Measurements from ENCODE around the gene C2orf76. TPM values are rescaled to one million over a fixed set of nuclear protein-coding genes. Genes with fewer than 3 reads are reported as not detected.
"Not testable (repeated sequence)": the region's sequence is repeated elsewhere in the genome, so short reads cannot be mapped to it uniquely, and the experiment has no call there.

C2orf76 gene
- total RNA-seq, 1 experiment from 2014 or later: 9.7 TPM

- no peaks in the 10 kb centered on the region for H3K4me1 Mint-ChIP-seq (ENCODE audit: insufficient read depth, unreplicated experiment)
- no TSS peak for BruUV-seq (replicated peaks)
- H3K27me3 Mint-ChIP-seq (ENCODE audit: insufficient read depth, unreplicated experiment): no peaks in the 10 kb centered on the region
- no peaks in the 10 kb centered on the region for H3K9me3 Mint-ChIP-seq (ENCODE audit: unreplicated experiment)
- ChIA-PET POLR2A (interaction anchor here (1.2 to 1.5 kb wide), 2 partner anchors 10 to 67 kb away, joined by 3 to 7 read pairs; no protein-coding TSS in a partner anchor), CTCF (interaction anchor here (0.6 to 4.7 kb wide), 16 partner anchors 10 to 250 kb away, joined by 3 to 124 read pairs (median 3); no protein-coding TSS in a partner anchor)
- intact Hi-C loops (cut with micrococcal nuclease): no loop called here
- no peak for DNase-seq (ENCODE audit: unreplicated experiment)
- no peak overlapping the region for H3K27ac Mint-ChIP-seq (ENCODE audit: low read depth, unreplicated experiment)
- no peak overlapping the region for H3K4me3 Mint-ChIP-seq (ENCODE audit: unreplicated experiment)
- TF ChIP-seq CTCF (IDR thresholded peaks at IDR 0.05; ENCODE audit: unreplicated experiment): no peak
- no peaks in the 10 kb centered on the region for H3K36me3 Mint-ChIP-seq (ENCODE audit: insufficient read depth, unreplicated experiment)
Observed at GRCh38 chr2:119409506-119409905, 42.9 kb upstream of the C2orf76 start.

GRCh38 chr2:119408221-119408619 lies 41.6 kb upstream of the C2orf76 start:
- intact Hi-C loops (cut with micrococcal nuclease): no loop called here
- no peaks in the 10 kb centered on the region for H3K9me3 Mint-ChIP-seq (ENCODE audit: unreplicated experiment)
- DNase-seq (ENCODE audit: unreplicated experiment): no peak
- TF ChIP-seq CTCF (IDR thresholded peaks at IDR 0.05; ENCODE audit: unreplicated experiment): no peak
- no peak overlapping the region for H3K4me3 Mint-ChIP-seq (ENCODE audit: unreplicated experiment)
- no peak overlapping the region for H3K27ac Mint-ChIP-seq (ENCODE audit: low read depth, unreplicated experiment)
- H3K4me1 Mint-ChIP-seq (ENCODE audit: insufficient read depth, unreplicated experiment): peaks cover under 1% of the 10 kb centered on the region
- H3K36me3 Mint-ChIP-seq (ENCODE audit: insufficient read depth, unreplicated experiment): no peaks in the 10 kb centered on the region
- no TSS peak for BruUV-seq (replicated peaks)
- ChIA-PET POLR2A (no interaction called here), CTCF (interaction anchor here (0.6 to 4.7 kb wide), 24 partner anchors 9 to 1648 kb away, joined by 3 to 124 read pairs (median 4); no protein-coding TSS in a partner anchor)
- H3K27me3 Mint-ChIP-seq (ENCODE audit: insufficient read depth, unreplicated experiment): no peaks in the 10 kb centered on the region

DNA sequence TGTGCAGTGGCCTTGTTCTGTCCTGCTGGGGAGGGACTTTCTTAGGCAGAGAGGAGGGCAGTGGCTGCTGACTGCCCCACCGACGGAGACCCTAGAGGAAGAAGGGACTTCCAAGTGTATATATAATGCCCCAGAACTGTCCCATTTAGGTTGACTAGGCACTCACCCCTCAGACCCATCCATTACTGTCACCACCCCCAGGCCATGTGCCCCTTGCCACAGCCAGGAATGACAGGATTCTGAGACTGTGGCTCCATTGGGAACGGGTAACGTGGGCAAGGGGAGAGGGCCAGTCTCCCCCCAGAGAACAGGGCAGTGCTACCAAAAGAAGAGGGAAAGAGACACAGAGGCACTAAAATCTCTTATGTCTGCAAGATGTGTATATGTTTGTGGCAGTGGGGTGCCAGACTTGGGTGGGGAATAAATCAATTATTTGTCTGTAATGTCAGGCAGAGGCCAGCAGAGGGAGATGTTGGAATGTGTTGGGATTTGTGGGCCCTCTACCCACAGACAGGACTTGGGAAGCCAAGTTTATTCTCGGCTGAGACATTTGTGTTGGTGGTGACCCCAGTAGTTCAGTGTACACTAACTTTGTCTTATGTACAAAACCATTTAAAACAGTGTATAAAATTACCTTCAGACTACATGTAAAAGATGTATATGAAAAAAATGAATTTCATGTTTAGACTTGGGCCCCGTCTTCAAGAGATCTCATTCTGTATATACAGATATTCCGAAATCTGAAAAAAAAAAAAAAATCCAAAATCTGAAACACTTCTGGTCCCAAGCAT lies 41.0 kb upstream of the C2orf76 start:
- H3K4me3 Mint-ChIP-seq (ENCODE audit: unreplicated experiment): no peak overlapping the region
- intact Hi-C loops (cut with micrococcal nuclease): loop anchor here (1.0 kb wide), 3 partner anchors 69 to 253 kb away; no protein-coding TSS in a partner anchor
- peak; percentile 66 for TF ChIP-seq CTCF (IDR thresholded peaks at IDR 0.05; ENCODE audit: unreplicated experiment)
- H3K27me3 Mint-ChIP-seq (ENCODE audit: insufficient read depth, unreplicated experiment): no peaks in the 10 kb centered on the region
- ChIA-PET CTCF (interaction anchor here (0.6 to 5.6 kb wide), 31 partner anchors 9 to 1649 kb away, joined by 3 to 124 read pairs (median 4); no protein-coding TSS in a partner anchor), POLR2A (no interaction called here)
- BruUV-seq (replicated peaks): no TSS peak
- H3K27ac Mint-ChIP-seq (ENCODE audit: low read depth, unreplicated experiment): no peak overlapping the region
- peaks cover 6% of the 10 kb centered on the region for H3K4me1 Mint-ChIP-seq (ENCODE audit: insufficient read depth, unreplicated experiment)
- DNase-seq (ENCODE audit: unreplicated experiment): peak; percentile 64
- no peaks in the 10 kb centered on the region for H3K9me3 Mint-ChIP-seq (ENCODE audit: unreplicated experiment)
- no peaks in the 10 kb centered on the region for H3K36me3 Mint-ChIP-seq (ENCODE audit: insufficient read depth, unreplicated experiment)

GRCh38 chr2:119405151-119405550 lies 38.5 kb upstream of the C2orf76 start:
- no peak for TF ChIP-seq CTCF (IDR thresholded peaks at IDR 0.05; ENCODE audit: unreplicated experiment)
- CTCF ChIA-PET: interaction anchor here (0.6 to 5.6 kb wide), 6 partner anchors 15 to 274 kb away, joined by 3 to 100 read pairs (median 4); partner anchors contain the start of gene TMEM177
- no peaks in the 10 kb centered on the region for H3K27me3 Mint-ChIP-seq (ENCODE audit: insufficient read depth, unreplicated experiment)
- no peaks in the 10 kb centered on the region for H3K9me3 Mint-ChIP-seq (ENCODE audit: unreplicated experiment)
- no peak overlapping the region for H3K4me3 Mint-ChIP-seq (ENCODE audit: unreplicated experiment)
- intact Hi-C loops (cut with micrococcal nuclease): no loop called here
- peaks cover 6% of the 10 kb centered on the region for H3K4me1 Mint-ChIP-seq (ENCODE audit: insufficient read depth, unreplicated experiment)
- DNase-seq (ENCODE audit: unreplicated experiment): no peak
- no peak overlapping the region for H3K27ac Mint-ChIP-seq (ENCODE audit: low read depth, unreplicated experiment)
- H3K36me3 Mint-ChIP-seq (ENCODE audit: insufficient read depth, unreplicated experiment): no peaks in the 10 kb centered on the region
- POLR2A ChIA-PET: interaction anchor here (1.4 kb wide), 1 partner anchor 71 kb away, joined by 6 read pairs; no protein-coding TSS in a partner anchor
- no TSS peak for BruUV-seq (replicated peaks)

DNA sequence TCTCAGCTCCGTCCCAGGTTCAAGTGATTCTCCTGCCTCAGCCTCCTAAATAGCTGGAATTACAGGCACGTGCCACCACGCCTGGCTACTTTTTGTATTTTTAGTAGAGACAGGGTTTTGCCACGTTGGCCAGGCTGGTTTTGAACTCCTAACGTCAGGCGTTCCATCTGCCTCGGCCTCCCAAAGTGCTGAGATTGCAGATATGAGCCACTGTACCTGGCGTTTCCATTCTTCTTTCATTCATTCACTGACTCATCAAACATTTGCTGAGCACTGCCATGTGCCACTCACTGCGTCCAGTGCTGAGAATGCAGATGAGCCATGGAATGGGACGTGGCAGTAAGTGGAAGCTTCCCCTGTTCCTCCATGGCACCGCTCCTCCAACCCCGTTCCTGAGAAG lies 37.0 kb upstream of the C2orf76 start:
- POLR2A ChIA-PET; H3K27me3 Mint-ChIP-seq (ENCODE audit: insufficient read depth, unreplicated experiment); BruUV-seq (replicated peaks); H3K4me3 Mint-ChIP-seq (ENCODE audit: unreplicated experiment); H3K9me3 Mint-ChIP-seq (ENCODE audit: unreplicated experiment); DNase-seq (ENCODE audit: unreplicated experiment); H3K36me3 Mint-ChIP-seq (ENCODE audit: insufficient read depth, unreplicated experiment); H3K27ac Mint-ChIP-seq (ENCODE audit: low read depth, unreplicated experiment); intact Hi-C loops (cut with micrococcal nuclease): not testable (repeated sequence)
- CTCF ChIA-PET: interaction anchor here (0.6 to 5.6 kb wide), 4 partner anchors 38 to 1647 kb away, joined by 3 to 100 read pairs (median 3); no protein-coding TSS in a partner anchor
- peaks cover 11% of the 10 kb centered on the region for H3K4me1 Mint-ChIP-seq (ENCODE audit: insufficient read depth, unreplicated experiment)
